ENCODE data around the gene DTL. TPM values are rescaled to one million over a fixed set of nuclear protein-coding genes. Genes with fewer than 3 reads are reported as not detected.

Gene DTL
- total RNA-seq, 2 experiments from 2014 or later = 74.1 to 77.5 TPM

- Mint-ChIP-seq H3K27ac (peak overlapping the region; percentile 17), H3K27me3 (ENCODE audit: low read depth) (no peaks in the 10 kb centered on the region), H3K4me1 (ENCODE audit: low read depth) (peaks cover 22% of the 10 kb centered on the region), H3K4me3 (no peak overlapping the region), H3K36me3 (ENCODE audit: low read depth) (peaks cover 8% of the 10 kb centered on the region), H3K9me3 (ENCODE audit: insufficient read depth) (no peaks in the 10 kb centered on the region)
- DNase-seq (no peak), ATAC-seq (no peak)
- CTCF ChIA-PET = interaction anchor here (1.0 to 1.2 kb wide), 2 partner anchors 48 to 83 kb away, joined by 3 read pairs; partner anchors contain the start of genes DTL and INTS7
- POLR2A ChIA-PET = no interaction called here
These were observed 82.8 kb downstream of the DTL start for GRCh38 chr1:212118167-212118871.

- ATAC-seq (no peak), DNase-seq (no peak)
- Mint-ChIP-seq H3K4me1 (ENCODE audit: low read depth) (peaks cover 22% of the 10 kb centered on the region), H3K27me3 (ENCODE audit: low read depth) (no peaks in the 10 kb centered on the region), H3K36me3 (ENCODE audit: low read depth) (peaks cover 8% of the 10 kb centered on the region), H3K9me3 (ENCODE audit: insufficient read depth) (no peaks in the 10 kb centered on the region), H3K4me3 (no peak overlapping the region), H3K27ac (peak overlapping the region; percentile 17)
- ChIA-PET CTCF (interaction anchor here (1.0 to 1.2 kb wide), 2 partner anchors 48 to 83 kb away, joined by 3 read pairs; partner anchors contain the start of genes DTL and INTS7), POLR2A (interaction anchor here (1.5 kb wide), 1 partner anchor 167 kb away, joined by 4 read pairs; no protein-coding TSS in a partner anchor)
These were observed 83.3 kb downstream of the DTL start for GRCh38 chr1:212118872-212119260.

- POLR2A ChIA-PET = interaction anchor here (0.5 to 1.5 kb wide), 2 partner anchors 135 to 167 kb away, joined by 4 to 5 read pairs; no protein-coding TSS in a partner anchor
- H3K9me3 Mint-ChIP-seq (ENCODE audit: insufficient read depth) = no peaks in the 10 kb centered on the region
- H3K27ac Mint-ChIP-seq = no peak overlapping the region
- H3K4me3 Mint-ChIP-seq = no peak overlapping the region
- CTCF ChIA-PET = no interaction called here
- no peak for ATAC-seq
- H3K27me3 Mint-ChIP-seq (ENCODE audit: low read depth) = no peaks in the 10 kb centered on the region
- H3K36me3 Mint-ChIP-seq (ENCODE audit: low read depth) = peaks cover 8% of the 10 kb centered on the region
- H3K4me1 Mint-ChIP-seq (ENCODE audit: low read depth) = peaks cover 22% of the 10 kb centered on the region
- no peak for DNase-seq
These were observed 83.9 kb downstream of the DTL start for GRCh38 chr1:212119397-212119837.

GRCh38 chr1:212119863-212120262 is 84.3 kb downstream of the DTL start:
- CTCF ChIA-PET = no interaction called here
- H3K27ac Mint-ChIP-seq = no peak overlapping the region

GRCh38 chr1:212121779-212122178 is 86.2 kb downstream of the DTL start:
- ATAC-seq (peak; percentile 26), DNase-seq (no peak)
- Mint-ChIP-seq H3K27me3 (ENCODE audit: low read depth) (no peaks in the 10 kb centered on the region), H3K27ac (no peak overlapping the region), H3K4me3 (no peak overlapping the region), H3K9me3 (ENCODE audit: insufficient read depth) (no peaks in the 10 kb centered on the region), H3K4me1 (ENCODE audit: low read depth) (peaks cover 35% of the 10 kb centered on the region), H3K36me3 (ENCODE audit: low read depth) (peaks cover 9% of the 10 kb centered on the region)
- ChIA-PET POLR2A (no interaction called here), CTCF (interaction anchor here (0.7 kb wide), 1 partner anchor 51 kb away, joined by 3 read pairs; no protein-coding TSS in a partner anchor)

More at GRCh38 chr1:212119863-212120262, 84.3 kb downstream of the DTL start:
- Mint-ChIP-seq H3K9me3 (ENCODE audit: insufficient read depth) (no peaks in the 10 kb centered on the region), H3K4me3 (no peak overlapping the region), H3K4me1 (ENCODE audit: low read depth) (peaks cover 26% of the 10 kb centered on the region), H3K36me3 (ENCODE audit: low read depth) (peaks cover 6% of the 10 kb centered on the region), H3K27me3 (ENCODE audit: low read depth) (no peaks in the 10 kb centered on the region)
- ATAC-seq (no peak), DNase-seq (no peak)
- POLR2A ChIA-PET = interaction anchor here (0.5 to 1.5 kb wide), 2 partner anchors 134 to 166 kb away, joined by 4 to 5 read pairs; no protein-coding TSS in a partner anchor

GRCh38 chr1:212124690-212125582 is 89.4 kb downstream of the DTL start:
- Mint-ChIP-seq H3K27ac (peak overlapping the region; percentile 42), H3K4me3 (no peak overlapping the region), H3K4me1 (ENCODE audit: low read depth) (peaks cover 26% of the 10 kb centered on the region), H3K36me3 (ENCODE audit: low read depth) (peaks cover 30% of the 10 kb centered on the region), H3K27me3 (ENCODE audit: low read depth) (no peaks in the 10 kb centered on the region), H3K9me3 (ENCODE audit: insufficient read depth) (no peaks in the 10 kb centered on the region)
- CTCF ChIA-PET = interaction anchor here (1.1 kb wide), 1 partner anchor 166 kb away, joined by 3 read pairs; no protein-coding TSS in a partner anchor
- DNase-seq (peak; percentile 39), ATAC-seq (peak; percentile 76)
- POLR2A ChIA-PET = no interaction called here

GRCh38 chr1:212125654-212126053 is 90.1 kb downstream of the DTL start:
- peaks cover 35% of the 10 kb centered on the region for H3K36me3 Mint-ChIP-seq (ENCODE audit: low read depth)
- no peak overlapping the region for H3K27ac Mint-ChIP-seq
- H3K4me1 Mint-ChIP-seq (ENCODE audit: low read depth) = peaks cover 26% of the 10 kb centered on the region
- no peaks in the 10 kb centered on the region for H3K27me3 Mint-ChIP-seq (ENCODE audit: low read depth)
- H3K4me3 Mint-ChIP-seq = no peak overlapping the region
- ChIA-PET POLR2A (no interaction called here), CTCF (interaction anchor here (1.1 kb wide), 1 partner anchor 165 kb away, joined by 3 read pairs; no protein-coding TSS in a partner anchor)
- H3K9me3 Mint-ChIP-seq (ENCODE audit: insufficient read depth) = no peaks in the 10 kb centered on the region
- ATAC-seq = no peak
- no peak for DNase-seq

- DNase-seq = no peak
- ATAC-seq = no peak
- H3K27ac Mint-ChIP-seq = no peak overlapping the region
- H3K27me3 Mint-ChIP-seq (ENCODE audit: low read depth) = no peaks in the 10 kb centered on the region
- H3K36me3 Mint-ChIP-seq (ENCODE audit: low read depth) = peaks cover 42% of the 10 kb centered on the region
- peaks cover 15% of the 10 kb centered on the region for H3K4me1 Mint-ChIP-seq (ENCODE audit: low read depth)
- ChIA-PET CTCF (interaction anchor here (1.1 kb wide), 1 partner anchor 15 kb away, joined by 3 read pairs; no protein-coding TSS in a partner anchor), POLR2A (no interaction called here)
- H3K9me3 Mint-ChIP-seq (ENCODE audit: insufficient read depth) = no peaks in the 10 kb centered on the region
- H3K4me3 Mint-ChIP-seq = no peak overlapping the region
These were observed 91.7 kb downstream of the DTL start for GRCh38 chr1:212127221-212127620.

GRCh38 chr1:212129781-212130180 is 94.2 kb downstream of the DTL start:
- no peak overlapping the region for H3K27ac Mint-ChIP-seq
- H3K9me3 Mint-ChIP-seq (ENCODE audit: insufficient read depth) = no peaks in the 10 kb centered on the region
- ATAC-seq (no peak), DNase-seq (no peak)
- peaks cover 13% of the 10 kb centered on the region for H3K4me1 Mint-ChIP-seq (ENCODE audit: low read depth)
- H3K4me3 Mint-ChIP-seq = no peak overlapping the region
- ChIA-PET CTCF (interaction anchor here (0.9 kb wide), 2 partner anchors 94 to 327 kb away, joined by 3 read pairs; partner anchors contain the start of genes DTL and INTS7), POLR2A (interaction anchor here (1.1 kb wide), 1 partner anchor 156 kb away, joined by 4 read pairs; no protein-coding TSS in a partner anchor)
- H3K36me3 Mint-ChIP-seq (ENCODE audit: low read depth) = peaks cover 53% of the 10 kb centered on the region
- no peaks in the 10 kb centered on the region for H3K27me3 Mint-ChIP-seq (ENCODE audit: low read depth)

GRCh38 chr1:212132025-212132424 is 96.5 kb downstream of the DTL start:
- Mint-ChIP-seq H3K4me1 (ENCODE audit: low read depth) (peaks cover 3% of the 10 kb centered on the region), H3K27ac (no peak overlapping the region), H3K27me3 (ENCODE audit: low read depth) (no peaks in the 10 kb centered on the region), H3K36me3 (ENCODE audit: low read depth) (peaks cover 54% of the 10 kb centered on the region), H3K4me3 (no peak overlapping the region), H3K9me3 (ENCODE audit: insufficient read depth) (no peaks in the 10 kb centered on the region)
- ATAC-seq (no peak), DNase-seq (no peak)
- ChIA-PET CTCF (interaction anchor here (1.9 kb wide), 1 partner anchor 28 kb away, joined by 4 read pairs; no protein-coding TSS in a partner anchor), POLR2A (interaction anchor here (0.8 kb wide), 1 partner anchor 20 kb away, joined by 3 read pairs; no protein-coding TSS in a partner anchor)

GRCh38 chr1:212133319-212133718 is 97.8 kb downstream of the DTL start:
- Mint-ChIP-seq H3K36me3 (ENCODE audit: low read depth) (peaks cover 46% of the 10 kb centered on the region), H3K4me1 (ENCODE audit: low read depth) (peaks cover 3% of the 10 kb centered on the region), H3K27ac (no peak overlapping the region), H3K27me3 (ENCODE audit: low read depth) (no peaks in the 10 kb centered on the region), H3K4me3 (no peak overlapping the region), H3K9me3 (ENCODE audit: insufficient read depth) (no peaks in the 10 kb centered on the region)
- ATAC-seq (no peak), DNase-seq (no peak)
- ChIA-PET POLR2A (no interaction called here), CTCF (interaction anchor here (1.9 kb wide), 1 partner anchor 26 kb away, joined by 4 read pairs; no protein-coding TSS in a partner anchor)

Data from activated CD8-positive, alpha-beta T cell treated with anti-CD3 and anti-CD28 coated beads, Interleukin-2, amount 10 ng/mL, durations not matched to agents 7 days and 5 days (primary cell).